C4-2B (cell line): ENCODE data around the gene MFSD1.
A peak's percentile ranks its signal among the peaks of the same experiment; 100 is the strongest.

Experiments
- H3K27ac ChIP-seq: fragments of 450-650 bp; 2 replicates; pipeline ENCODE4 v1.5.1; 2017
- CTCF ChIP-seq: fragments of 450-650 bp; conservative IDR thresholded peaks from 2 replicates; pipeline ENCODE4 v1.5.1; 2017; ENCODE audit warnings: mild to moderate bottlenecking
- ZFX ChIP-seq: fragments of 450-650 bp; IDR thresholded peaks from 2 replicates; pipeline ENCODE4 v1.6.1; 2017

Gene MFSD1

GRCh38 chr3:158766364-158766763 is 35.5 kb upstream of the MFSD1 start:
- no peak overlapping the region for H3K27ac ChIP-seq
- TF ChIP-seq CTCF (no peak), ZFX (no peak)

GRCh38 chr3:158768361-158768787 is 33.5 kb upstream of the MFSD1 start:
- H3K27ac ChIP-seq, result no peak overlapping the region
- TF ChIP-seq CTCF (no peak), ZFX (no peak)

GRCh38 chr3:158768881-158769543 is 32.8 kb upstream of the MFSD1 start:
- H3K27ac ChIP-seq, result no peak overlapping the region
- no peak for TF ChIP-seq CTCF
- no peak for TF ChIP-seq ZFX

- TF ChIP-seq CTCF, result no peak
- H3K27ac ChIP-seq, result no peak overlapping the region
Observed at GRCh38 chr3:158769549-158769948, 32.3 kb upstream of the MFSD1 start.

GRCh38 chr3:158769952-158770740 is 31.7 kb upstream of the MFSD1 start:
- no peak overlapping the region for H3K27ac ChIP-seq

GRCh38 chr3:158770741-158771350 is 31.0 kb upstream of the MFSD1 start:
- TF ChIP-seq ZFX (no peak), CTCF (no peak)
- no peak overlapping the region for H3K27ac ChIP-seq

More at GRCh38 chr3:158769952-158770740, 31.7 kb upstream of the MFSD1 start:
- TF ChIP-seq ZFX (no peak), CTCF (no peak)

GRCh38 chr3:158771577-158771976 is 30.3 kb upstream of the MFSD1 start:
- no peak for TF ChIP-seq ZFX
- no peak for TF ChIP-seq CTCF
- peak overlapping the region; percentile 34 for H3K27ac ChIP-seq
